M059J (cell line): ENCODE measurements around the gene TCERG1L. TPM values are rescaled to one million over a fixed set of nuclear protein-coding genes. Genes with fewer than 3 reads are reported as not detected.
"Not testable (repeated sequence)": the region's sequence is repeated elsewhere in the genome, so short reads cannot be mapped to it uniquely, and the experiment has no call there.

Experiments
- DNase-seq: peaks from one replicate; pipeline ENCODE4 v3.0.0-alpha.2; 2012; ENCODE audit warnings: low read depth
- total RNA-seq: library from RNA; depleted of rRNA; stranded (reverse); fragments of >200 nt; shearing (Covaris generic); gene quantifications from 2 replicates; pipeline ENCODE4 v1.2.3, GENCODE V29; 2014

The TCERG1L gene
- total RNA-seq, 1 experiment from 2014 or later: not detected

GRCh38 chr10:131107970-131108369 lies 203.6 kb downstream of the TCERG1L start:
- DNase-seq: no peak

GRCh38 chr10:131102676-131103075 lies 208.8 kb downstream of the TCERG1L start:
- DNase-seq: no peak

GRCh38 chr10:131102147-131102546 lies 209.4 kb downstream of the TCERG1L start:
- DNase-seq: no peak

- DNase-seq: not testable (repeated sequence)
Observed at GRCh38 chr10:131100418-131101410, 210.8 kb downstream of the TCERG1L start.

GRCh38 chr10:131099028-131099726 lies 212.3 kb downstream of the TCERG1L start:
- DNase-seq: no peak

GRCh38 chr10:131098416-131098952 lies 213.0 kb downstream of the TCERG1L start:
- no peak for DNase-seq

- DNase-seq: no peak
Observed at GRCh38 chr10:131096031-131096430, 215.5 kb downstream of the TCERG1L start.

GRCh38 chr10:131095313-131095580 lies 216.3 kb downstream of the TCERG1L start:
- DNase-seq: no peak

- DNase-seq: peak; percentile 11
Observed at GRCh38 chr10:131094527-131095312, 216.8 kb downstream of the TCERG1L start.

GRCh38 chr10:131093795-131094366 lies 217.6 kb downstream of the TCERG1L start:
- DNase-seq: no peak

GRCh38 chr10:131093346-131093745 lies 218.2 kb downstream of the TCERG1L start:
- no peak for DNase-seq

GRCh38 chr10:131092876-131093275 lies 218.6 kb downstream of the TCERG1L start:
- no peak for DNase-seq

- DNase-seq: no peak
Observed at GRCh38 chr10:131092386-131092785, 219.1 kb downstream of the TCERG1L start.

GRCh38 chr10:131091682-131092081 lies 219.8 kb downstream of the TCERG1L start:
- DNase-seq: no peak

- DNase-seq: no peak
Observed at GRCh38 chr10:131090761-131091661, 220.5 kb downstream of the TCERG1L start.

GRCh38 chr10:131089861-131090260 lies 221.7 kb downstream of the TCERG1L start:
- DNase-seq: no peak

GRCh38 chr10:131089150-131089549 lies 222.4 kb downstream of the TCERG1L start:
- DNase-seq: no peak

- DNase-seq: no peak
Observed at GRCh38 chr10:131088619-131089018, 222.9 kb downstream of the TCERG1L start.

- DNase-seq: no peak
Observed at GRCh38 chr10:131087464-131088215, 223.9 kb downstream of the TCERG1L start.

- DNase-seq: no peak
Observed at GRCh38 chr10:131086511-131086910, 225.0 kb downstream of the TCERG1L start.
